ENCODE data around the gene CLK2.

CLK2 gene

GRCh38 chr1:155305881-155306391, 32.6 kb upstream of the CLK2 start:
- no peak overlapping the region for H3K4me3 ChIP-seq (ENCODE audit: low read depth, low read length)
- TF ChIP-seq CTCF (IDR thresholded peaks at IDR 0.05; ENCODE audit: borderline replicate concordance, insufficient read depth, low read depth, low read length): no peak

- H3K4me3 ChIP-seq (ENCODE audit: low read depth, low read length): no peak overlapping the region
- TF ChIP-seq CTCF (IDR thresholded peaks at IDR 0.05; ENCODE audit: borderline replicate concordance, insufficient read depth, low read depth, low read length): no peak
Observed at GRCh38 chr1:155304558-155305063, 31.3 kb upstream of the CLK2 start.

- no peak for TF ChIP-seq CTCF (IDR thresholded peaks at IDR 0.05; ENCODE audit: borderline replicate concordance, insufficient read depth, low read depth, low read length)
- no peak within 1 kb of the TSS for H3K4me3 ChIP-seq (ENCODE audit: low read depth, low read length)
Observed at GRCh38 chr1:155301342-155301841, 28.1 kb upstream of the CLK2 start, which contains the start of gene PKLR. PKLR (minus strand) TSS chr1:155301438; CDS start chr1:155301395, 43 bp downstream.

GRCh38 chr1:155300553-155301329, 27.4 kb upstream of the CLK2 start:
- TF ChIP-seq CTCF (IDR thresholded peaks at IDR 0.05; ENCODE audit: borderline replicate concordance, insufficient read depth, low read depth, low read length): no peak
- no peak overlapping the region for H3K4me3 ChIP-seq (ENCODE audit: low read depth, low read length)

- H3K4me3 ChIP-seq (ENCODE audit: low read depth, low read length): no peak overlapping the region
- no peak for TF ChIP-seq CTCF (IDR thresholded peaks at IDR 0.05; ENCODE audit: borderline replicate concordance, insufficient read depth, low read depth, low read length)
Observed at GRCh38 chr1:155300024-155300423, 26.7 kb upstream of the CLK2 start.

GRCh38 chr1:155297384-155297783, 24.1 kb upstream of the CLK2 start:
- H3K4me3 ChIP-seq (ENCODE audit: low read depth, low read length): no peak overlapping the region
- TF ChIP-seq CTCF (IDR thresholded peaks at IDR 0.05; ENCODE audit: borderline replicate concordance, insufficient read depth, low read depth, low read length): no peak

- no peak overlapping the region for H3K4me3 ChIP-seq (ENCODE audit: low read depth, low read length)
- no peak for TF ChIP-seq CTCF (IDR thresholded peaks at IDR 0.05; ENCODE audit: borderline replicate concordance, insufficient read depth, low read depth, low read length)
Observed at GRCh38 chr1:155296661-155297060, 23.4 kb upstream of the CLK2 start.

Measured in GM12875 (cell line).